ENCODE results near the gene PLCL2. TPM values are rescaled to one million over a fixed set of nuclear protein-coding genes. Genes with fewer than 3 reads are reported as not detected.
A peak's percentile ranks its signal among the peaks of the same experiment; 100 is the strongest.

Gene PLCL2
- total RNA-seq, 2 donors from 2014 or later = 17.8 to 20.5 TPM

DNA sequence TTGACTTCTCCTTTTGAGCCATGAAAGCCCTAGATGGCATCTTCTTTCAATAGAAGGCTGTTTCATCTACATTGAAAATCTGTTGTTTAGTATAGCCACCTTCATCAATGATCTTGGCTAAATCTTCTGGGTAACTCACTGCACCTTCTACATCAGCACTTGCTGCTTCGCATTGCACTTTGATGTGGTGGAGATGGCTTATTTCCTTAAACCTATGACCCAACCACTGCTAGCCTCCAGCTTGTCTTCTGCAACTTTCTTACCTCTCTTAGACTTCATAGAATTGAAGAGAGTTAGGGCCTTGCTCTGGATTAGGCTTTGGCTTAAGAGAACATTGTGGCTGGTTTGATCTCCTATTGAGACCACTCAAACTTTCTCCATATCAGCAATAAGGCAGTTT lies 189.8 kb downstream of the PLCL2 start:
- peak; percentile 65 to 68 for ATAC-seq
- H3K36me3 Mint-ChIP-seq = peaks cover 27 to 44% of the 10 kb centered on the region in 2 donors
- no peak overlapping the region for H3K27ac Mint-ChIP-seq
- DNase-seq (ENCODE audit: low spot score in 2 of 2) = no peak
- H3K9me3 Mint-ChIP-seq = peaks cover 0 to 13% of the 10 kb centered on the region in 2 donors

DNA sequence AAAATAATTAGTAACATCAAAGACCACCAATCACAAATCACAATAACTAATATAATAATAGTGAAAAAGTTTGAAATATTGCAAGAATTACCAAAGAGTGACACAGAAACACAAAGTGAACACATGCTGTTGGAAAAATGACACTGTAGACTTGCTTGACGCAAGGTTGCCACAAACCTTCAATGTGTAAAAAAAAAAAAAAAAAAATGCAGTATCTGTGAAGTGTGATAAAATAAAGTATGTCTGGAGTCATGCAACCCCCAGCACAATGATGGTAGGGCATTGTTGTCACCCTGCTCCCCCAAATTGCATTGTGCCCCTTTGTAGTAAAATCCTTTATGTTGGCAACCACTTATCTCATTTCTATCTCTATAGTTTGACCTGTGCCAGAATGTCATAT lies 190.6 kb downstream of the PLCL2 start:
- DNase-seq (ENCODE audit: low spot score in 2 of 2) (no peak), ATAC-seq (no peak)
- Mint-ChIP-seq H3K27ac (no peak overlapping the region), H3K9me3 (peaks cover 0 to 13% of the 10 kb centered on the region in 2 donors), H3K36me3 (peaks cover 27 to 46% of the 10 kb centered on the region in 2 donors)

DNA sequence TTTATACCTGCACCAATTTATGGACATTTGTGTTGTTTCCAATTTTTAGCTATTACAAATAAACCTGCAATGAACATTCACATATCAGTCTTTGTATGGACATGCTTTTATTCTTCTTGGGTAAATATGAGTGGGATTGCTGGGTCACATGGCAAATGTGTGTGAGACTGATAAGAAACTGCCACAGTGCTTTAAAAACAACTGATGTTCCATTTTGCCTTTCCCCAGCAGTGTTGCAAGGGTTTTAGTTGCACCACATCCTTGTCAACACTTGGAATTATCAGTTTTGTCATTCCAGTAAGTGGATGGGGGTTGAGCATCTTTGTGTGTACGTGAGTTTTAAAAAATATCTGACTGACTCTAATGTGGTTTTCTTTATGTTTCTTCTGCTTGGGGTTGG lies 191.2 kb downstream of the PLCL2 start:
- peaks cover 27 to 45% of the 10 kb centered on the region in 2 donors for H3K36me3 Mint-ChIP-seq
- ATAC-seq = no peak
- H3K27ac Mint-ChIP-seq = no peak overlapping the region
- DNase-seq (ENCODE audit: low spot score in 2 of 2) = no peak
- H3K9me3 Mint-ChIP-seq = peaks cover 0 to 13% of the 10 kb centered on the region in 2 donors

DNA sequence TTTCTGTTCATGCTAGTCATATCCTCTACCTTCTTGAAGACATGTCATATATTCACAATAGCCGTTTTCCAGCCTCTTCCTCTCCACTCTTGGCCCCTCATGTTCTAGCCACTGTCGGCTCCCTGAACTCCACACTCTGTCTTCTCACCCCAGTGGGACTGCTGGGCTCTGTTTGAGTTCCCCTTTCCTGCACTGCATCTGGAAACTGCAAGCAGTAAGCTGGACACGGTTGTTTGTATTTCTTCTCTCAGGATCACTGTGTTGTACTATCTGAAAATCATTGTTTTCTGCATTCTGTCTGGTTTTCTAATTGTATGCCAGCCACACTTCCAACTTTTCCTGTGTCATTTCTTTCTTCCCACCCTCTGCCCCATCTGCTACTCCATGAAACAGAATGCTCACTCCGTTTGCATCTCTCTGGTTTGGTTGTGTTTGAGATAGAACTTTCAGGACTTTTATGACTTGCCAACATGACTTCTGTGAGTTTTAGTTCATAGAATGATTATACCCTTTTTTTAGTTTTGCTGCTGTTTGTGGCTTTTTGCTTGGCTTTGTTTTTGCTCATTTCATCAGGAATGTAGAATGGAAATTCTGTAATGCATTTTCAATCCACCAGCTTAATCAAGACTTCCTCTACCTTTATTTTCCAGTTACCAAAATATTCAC lies 192.3 kb downstream of the PLCL2 start:
- Mint-ChIP-seq H3K27ac (peak overlapping the region; percentile 52 to 53), H3K9me3 (peaks cover 0 to 13% of the 10 kb centered on the region in 2 donors), H3K36me3 (peaks cover 27 to 48% of the 10 kb centered on the region in 2 donors)
- ATAC-seq (peak in 1 of 2 donors; percentile 79), DNase-seq (ENCODE audit: low spot score in 2 of 2) (no peak)

DNA sequence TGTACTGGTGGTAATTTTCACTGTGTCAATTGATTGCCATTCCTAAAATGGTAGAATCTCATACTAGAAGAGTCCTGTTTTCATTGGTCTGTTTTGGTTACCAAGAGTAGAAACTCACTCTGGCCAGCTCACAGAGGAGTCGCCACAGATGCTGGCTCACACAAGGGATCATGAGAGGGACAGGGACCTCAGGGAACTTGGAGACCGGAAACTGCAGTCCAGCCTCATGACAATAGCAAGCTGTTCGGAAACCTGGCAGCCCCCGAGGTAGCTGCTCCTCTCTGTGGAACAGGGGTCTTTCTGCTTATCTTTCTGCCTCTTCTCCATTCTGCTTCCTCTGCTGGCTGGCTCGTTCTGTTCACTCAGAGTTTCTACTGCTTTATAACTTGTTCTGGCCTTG lies 192.9 kb downstream of the PLCL2 start:
- H3K9me3 Mint-ChIP-seq = peaks cover 0 to 13% of the 10 kb centered on the region in 2 donors
- H3K27ac Mint-ChIP-seq = peak overlapping the region in 1 of 2 donors; percentile 52
- ATAC-seq = peak in 1 of 2 donors; percentile 39
- H3K36me3 Mint-ChIP-seq = peaks cover 27 to 52% of the 10 kb centered on the region in 2 donors
- no peak for DNase-seq (ENCODE audit: low spot score in 2 of 2)

DNA sequence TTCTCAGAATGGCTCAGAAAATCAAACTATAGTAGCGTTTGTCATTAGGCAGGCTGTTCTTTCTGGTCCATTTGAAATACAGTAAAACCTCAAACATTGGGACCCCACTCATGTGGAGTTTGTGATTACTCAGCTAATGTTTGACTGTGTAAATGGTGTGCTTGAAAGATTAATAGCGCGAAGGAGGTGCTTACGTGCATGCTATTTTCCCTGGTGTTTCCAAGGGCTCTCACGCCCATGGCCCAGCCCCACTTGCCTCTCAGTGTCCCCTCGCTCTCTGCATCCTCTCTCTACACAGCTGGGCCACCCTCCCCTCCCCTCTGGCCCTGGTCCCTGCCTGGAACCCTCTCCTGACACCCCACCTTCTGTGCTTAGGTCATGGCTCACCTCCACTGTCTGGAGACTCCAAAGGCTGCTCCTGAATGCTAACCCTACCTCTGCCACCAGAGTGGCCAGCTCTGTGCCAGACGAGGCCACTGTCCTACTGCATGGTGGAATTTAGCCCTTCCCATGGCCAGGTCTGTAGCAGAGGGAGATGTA lies 194.2 kb downstream of the PLCL2 start:
- no peak overlapping the region for H3K27ac Mint-ChIP-seq
- H3K9me3 Mint-ChIP-seq = peaks cover 8 to 23% of the 10 kb centered on the region in 2 donors
- ATAC-seq (no peak), DNase-seq (ENCODE audit: low spot score in 2 of 2) (no peak)
- H3K36me3 Mint-ChIP-seq = peaks cover 34 to 57% of the 10 kb centered on the region in 2 donors

DNA sequence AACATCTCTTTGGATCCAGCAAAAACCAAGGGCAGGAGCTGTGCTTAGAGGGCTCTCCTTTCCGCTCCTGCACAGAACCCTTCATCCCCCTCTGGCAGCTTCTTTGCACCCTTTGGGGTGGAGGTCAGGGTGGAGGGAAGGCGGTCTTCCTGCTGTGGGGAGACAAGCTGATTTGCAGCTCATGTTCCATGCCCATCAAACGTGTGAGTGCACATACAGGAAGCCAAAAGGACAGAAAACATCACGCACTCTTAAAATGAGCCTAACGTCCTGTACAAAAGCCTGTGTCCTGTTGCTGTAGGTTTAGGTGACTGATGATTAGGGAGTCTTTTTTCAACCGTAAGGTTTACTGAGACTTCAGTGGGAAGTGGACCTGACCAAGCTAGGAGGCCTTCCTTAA lies 195.2 kb downstream of the PLCL2 start:
- DNase-seq (ENCODE audit: low spot score in 2 of 2) (no peak), ATAC-seq (peak in 1 of 2 donors; percentile 64)
- Mint-ChIP-seq H3K27ac (peak overlapping the region in 1 of 2 donors; percentile 48), H3K36me3 (peaks cover 27 to 60% of the 10 kb centered on the region in 2 donors), H3K9me3 (peaks cover 8 to 23% of the 10 kb centered on the region in 2 donors)

DNA sequence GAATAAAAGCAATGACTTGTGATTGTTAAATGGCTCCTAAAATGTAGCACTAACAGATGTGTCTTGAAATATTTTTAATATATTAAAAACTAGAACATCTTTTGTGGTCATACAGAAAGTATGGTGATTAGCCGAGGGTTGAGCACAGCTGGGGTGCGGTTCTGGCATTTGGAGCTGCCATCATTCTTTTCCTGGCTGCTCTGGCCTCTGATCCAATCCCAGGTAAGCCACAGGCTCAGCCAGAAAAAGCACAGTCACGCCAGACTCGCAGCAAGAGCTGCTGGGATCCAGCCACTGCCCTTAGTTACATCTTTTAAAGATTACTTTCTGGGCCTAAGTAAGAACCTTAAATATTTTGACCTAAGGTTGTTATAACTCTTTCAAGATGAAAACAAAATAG lies 196.8 kb downstream of the PLCL2 start:
- Mint-ChIP-seq H3K27ac (no peak overlapping the region), H3K9me3 (peaks cover 8 to 17% of the 10 kb centered on the region in 2 donors), H3K36me3 (peaks cover 34 to 56% of the 10 kb centered on the region in 2 donors)
- DNase-seq (ENCODE audit: low spot score in 2 of 2) = no peak
- ATAC-seq = no peak

DNA sequence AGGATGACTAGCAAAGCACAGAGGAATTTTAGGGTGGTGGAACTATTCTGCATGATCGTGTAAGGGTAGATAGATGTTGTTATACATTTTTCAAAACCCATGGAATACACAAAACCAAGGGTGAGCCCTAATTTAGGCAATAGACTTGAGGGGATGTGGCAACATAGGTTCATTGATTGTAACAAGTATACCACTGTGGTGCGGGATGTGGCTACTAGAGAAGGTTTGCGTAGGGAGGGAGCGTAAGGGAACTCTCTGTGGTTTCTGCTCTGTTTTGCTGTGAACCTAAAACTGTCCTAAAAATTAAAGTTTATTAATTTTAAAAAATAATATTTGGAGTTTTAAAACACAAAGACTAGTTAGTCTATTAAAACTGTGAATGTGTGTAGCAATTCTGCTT lies 202.8 kb downstream of the PLCL2 start:
- peak in 1 of 2 donors; percentile 33 for ATAC-seq
- peaks cover 20 to 34% of the 10 kb centered on the region in 2 donors for H3K36me3 Mint-ChIP-seq
- DNase-seq (ENCODE audit: low spot score in 2 of 2) = no peak
- no peak overlapping the region for H3K27ac Mint-ChIP-seq
- H3K9me3 Mint-ChIP-seq = peaks cover 8 to 10% of the 10 kb centered on the region in 2 donors

DNA sequence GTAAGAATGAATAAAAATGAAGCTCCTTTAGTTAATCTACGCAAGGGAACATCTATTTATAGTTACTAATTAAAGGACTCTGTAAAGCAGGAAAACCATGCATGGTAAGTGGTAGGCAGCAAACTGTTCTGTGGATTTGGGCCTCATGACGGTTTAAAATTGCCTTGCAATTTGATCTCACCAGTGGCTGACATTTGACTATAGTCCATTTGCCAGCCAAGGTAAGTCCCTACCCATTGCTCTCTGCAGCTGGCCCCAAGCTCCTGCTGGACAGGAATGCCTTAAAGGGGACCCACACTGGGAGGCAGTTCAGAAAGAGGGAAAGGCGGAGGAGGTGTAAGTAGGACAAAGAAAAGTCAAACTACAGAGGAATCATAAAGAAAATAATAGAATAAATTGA lies 203.3 kb downstream of the PLCL2 start:
- Mint-ChIP-seq H3K27ac (peak overlapping the region; percentile 31 to 79), H3K36me3 (peaks cover 18 to 29% of the 10 kb centered on the region in 2 donors), H3K9me3 (peaks cover 5 to 7% of the 10 kb centered on the region in 2 donors)
- DNase-seq (ENCODE audit: low spot score in 2 of 2) (no peak), ATAC-seq (no peak)

DNA sequence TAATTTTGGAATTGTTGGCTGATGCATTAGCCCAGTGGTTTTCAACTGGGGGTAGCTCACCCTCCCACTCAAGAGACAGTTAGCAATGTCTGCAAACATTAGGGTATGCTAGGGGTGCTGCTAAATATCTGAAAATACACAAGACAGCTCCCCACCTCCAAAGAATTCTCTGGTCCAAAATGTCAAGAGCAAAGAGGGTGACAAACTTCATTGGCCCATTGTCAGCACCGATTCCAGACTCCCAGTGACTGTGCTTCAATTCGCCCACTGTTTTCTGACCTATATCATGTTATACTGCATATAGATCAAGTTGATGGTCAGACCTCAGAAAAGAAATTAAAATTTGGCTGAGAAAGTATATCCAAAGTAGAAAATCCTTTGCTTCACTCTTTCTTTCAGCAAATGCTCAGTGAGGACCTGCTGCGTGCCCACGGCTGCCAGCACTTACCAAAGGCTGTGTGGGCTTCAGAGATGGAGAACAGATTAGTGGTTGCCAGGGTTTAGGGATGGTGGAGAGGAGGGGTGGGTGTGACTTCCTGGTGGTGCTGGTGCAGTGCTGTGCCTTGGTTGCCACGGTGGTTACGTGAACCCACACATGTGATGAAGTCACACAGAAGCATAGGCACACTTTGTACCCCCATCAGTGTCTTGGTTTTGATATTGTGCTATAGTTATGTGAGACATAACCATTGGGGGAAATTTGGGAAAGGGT lies 204.0 kb downstream of the PLCL2 start:
- Mint-ChIP-seq H3K27ac (peak overlapping the region; percentile 31 to 79), H3K36me3 (peaks cover 12 to 22% of the 10 kb centered on the region in 2 donors), H3K9me3 (no peaks in the 10 kb centered on the region)
- ATAC-seq (peak in 1 of 2 donors; percentile 72), DNase-seq (ENCODE audit: low spot score in 2 of 2) (no peak)

DNA sequence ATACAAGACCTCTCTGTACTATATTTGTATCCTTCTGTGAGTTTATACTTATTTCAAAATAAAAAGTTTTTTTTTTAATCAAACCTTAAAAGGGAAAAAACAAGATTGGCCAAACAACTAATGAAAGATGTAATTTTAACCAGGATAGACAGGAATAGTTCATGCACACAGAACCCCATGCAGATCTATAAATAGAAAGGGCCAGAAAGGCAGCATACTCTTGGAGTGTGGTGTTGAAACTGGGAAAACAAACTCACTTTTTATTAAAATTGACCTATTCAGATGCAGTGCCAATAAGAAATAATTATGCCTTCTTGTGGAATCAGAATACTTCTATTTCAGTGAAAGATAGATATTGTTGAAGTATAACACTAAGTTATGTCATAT lies 204.6 kb downstream of the PLCL2 start:
- Mint-ChIP-seq H3K27ac (peak overlapping the region in 1 of 2 donors; percentile 79), H3K9me3 (no peaks in the 10 kb centered on the region), H3K36me3 (peaks cover 12 to 19% of the 10 kb centered on the region in 2 donors)
- ATAC-seq (no peak), DNase-seq (ENCODE audit: low spot score in 2 of 2) (no peak)

DNA sequence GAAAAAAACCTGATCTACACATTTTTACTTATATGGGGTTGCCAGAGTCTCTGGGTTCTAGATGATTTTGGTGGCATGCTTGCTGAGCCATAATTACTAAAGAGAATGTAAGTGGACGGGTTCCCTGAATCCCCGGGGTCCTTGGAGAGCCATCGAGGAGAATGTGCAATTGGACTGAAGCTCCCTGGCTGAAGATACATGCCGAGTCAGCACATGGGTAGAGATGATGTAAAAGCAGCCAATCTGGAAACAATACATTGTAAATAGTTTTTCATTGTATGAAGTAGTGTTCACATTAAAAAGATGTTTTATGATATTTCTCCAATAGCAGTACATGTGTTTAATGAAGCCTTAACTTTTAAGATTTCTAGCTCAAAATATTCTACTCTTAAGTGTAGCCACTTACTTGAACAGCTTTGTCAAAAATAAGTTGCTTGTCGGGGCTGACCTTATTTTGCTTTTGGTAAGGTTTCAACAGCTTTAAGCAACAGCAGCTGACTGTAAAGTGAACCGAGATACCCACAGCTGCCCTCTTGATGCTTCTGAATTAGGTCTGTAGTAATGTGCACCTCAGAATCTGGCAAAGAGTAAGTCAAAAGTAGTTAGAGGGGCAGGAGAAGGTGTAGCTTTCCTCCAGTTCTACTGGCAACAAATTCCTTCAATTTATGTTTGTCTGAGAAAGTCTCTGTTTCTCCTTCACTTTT lies 205.7 kb downstream of the PLCL2 start:
- H3K9me3 Mint-ChIP-seq = no peaks in the 10 kb centered on the region
- no peak overlapping the region for H3K27ac Mint-ChIP-seq
- H3K36me3 Mint-ChIP-seq = peaks cover 10 to 12% of the 10 kb centered on the region in 2 donors
- no peak for ATAC-seq
- no peak for DNase-seq (ENCODE audit: low spot score in 2 of 2)

DNA sequence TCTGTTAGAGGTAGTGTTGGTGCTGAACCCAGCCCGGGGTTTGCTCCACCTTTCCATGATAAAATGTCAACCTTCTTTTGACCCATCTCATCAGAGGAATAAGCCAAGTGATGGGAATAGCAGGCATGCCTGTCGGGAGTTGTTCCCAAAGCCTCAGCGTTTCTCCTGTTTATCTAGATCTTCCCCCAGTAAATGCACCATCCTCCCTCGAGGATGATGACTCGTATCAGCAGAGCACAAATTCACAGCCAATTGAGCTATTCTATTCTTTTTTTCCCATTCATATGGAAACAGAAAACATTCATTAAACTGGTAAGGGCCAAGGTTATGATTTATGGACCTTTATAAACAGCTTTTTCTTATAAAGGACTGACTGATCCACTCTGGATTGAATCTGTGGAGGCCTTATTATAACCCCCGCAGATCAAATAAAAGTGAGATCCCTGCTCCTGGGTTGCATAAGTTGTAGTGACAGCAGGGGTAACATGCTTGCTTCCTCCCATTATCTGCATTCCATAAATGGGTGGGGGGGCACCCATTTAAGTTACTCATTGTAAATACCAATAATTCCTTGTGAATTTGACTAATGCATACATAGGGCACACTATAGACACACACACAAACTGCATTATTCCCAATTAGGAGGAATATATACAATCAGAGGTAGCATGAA lies 207.3 kb downstream of the PLCL2 start:
- Mint-ChIP-seq H3K27ac (no peak overlapping the region), H3K9me3 (no peaks in the 10 kb centered on the region), H3K36me3 (peaks cover 0 to 4% of the 10 kb centered on the region in 2 donors)
- DNase-seq (ENCODE audit: low spot score in 2 of 2) (no peak), ATAC-seq (no peak)

DNA sequence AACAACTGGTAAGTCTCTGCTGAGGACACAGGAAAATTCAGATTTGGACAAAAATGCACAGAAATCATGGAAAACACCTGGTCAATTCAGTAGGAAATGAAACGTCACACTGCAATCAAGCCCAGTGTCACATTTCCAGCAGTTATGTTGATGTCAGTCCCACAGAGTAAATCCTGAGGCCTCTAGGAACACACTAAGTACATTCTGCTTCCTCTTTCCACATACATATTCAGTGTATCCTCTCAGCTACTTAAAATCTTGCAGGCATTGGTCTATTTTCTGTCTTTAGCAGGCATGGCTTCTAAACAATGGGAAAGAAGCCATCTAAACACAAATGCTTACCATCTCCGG lies 207.8 kb downstream of the PLCL2 start:
- H3K27ac Mint-ChIP-seq = no peak overlapping the region
- DNase-seq (ENCODE audit: low spot score in 2 of 2) = no peak
- ATAC-seq = no peak
- no peaks in the 10 kb centered on the region for H3K9me3 Mint-ChIP-seq
- H3K36me3 Mint-ChIP-seq = peaks cover 0 to 4% of the 10 kb centered on the region in 2 donors

DNA sequence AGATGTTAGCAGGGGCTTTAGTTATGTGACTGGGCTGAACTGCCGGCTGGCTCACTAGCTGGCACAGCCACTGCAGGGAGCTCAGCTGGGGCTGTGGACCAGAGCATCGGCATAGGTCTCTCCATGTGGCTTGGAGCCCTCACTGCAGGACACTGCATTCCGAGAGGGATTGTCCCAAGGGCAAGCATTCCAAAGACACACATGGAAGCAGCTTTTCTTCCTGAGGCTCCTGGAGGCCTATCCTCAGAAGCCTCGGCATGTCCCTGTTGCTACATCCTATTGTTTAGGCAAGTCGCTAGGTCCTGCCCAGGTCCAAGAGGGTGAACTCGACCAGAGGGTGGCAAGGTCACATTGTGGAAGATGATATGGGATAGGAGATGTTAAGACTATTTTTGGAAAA lies 209.8 kb downstream of the PLCL2 start:
- H3K36me3 Mint-ChIP-seq = peaks cover 0 to 3% of the 10 kb centered on the region in 2 donors
- DNase-seq (ENCODE audit: low spot score in 2 of 2) (no peak), ATAC-seq (no peak)
- no peaks in the 10 kb centered on the region for H3K9me3 Mint-ChIP-seq
- H3K27ac Mint-ChIP-seq = no peak overlapping the region

Data from activated naive CD4-positive, alpha-beta T cell treated with anti-CD3 and anti-CD28 coated beads, Interleukin-2, amount 50 U/mL, for 72 hours (primary cell).